ENCODE data around the gene SLCO4A1.

Gene SLCO4A1

DNA sequence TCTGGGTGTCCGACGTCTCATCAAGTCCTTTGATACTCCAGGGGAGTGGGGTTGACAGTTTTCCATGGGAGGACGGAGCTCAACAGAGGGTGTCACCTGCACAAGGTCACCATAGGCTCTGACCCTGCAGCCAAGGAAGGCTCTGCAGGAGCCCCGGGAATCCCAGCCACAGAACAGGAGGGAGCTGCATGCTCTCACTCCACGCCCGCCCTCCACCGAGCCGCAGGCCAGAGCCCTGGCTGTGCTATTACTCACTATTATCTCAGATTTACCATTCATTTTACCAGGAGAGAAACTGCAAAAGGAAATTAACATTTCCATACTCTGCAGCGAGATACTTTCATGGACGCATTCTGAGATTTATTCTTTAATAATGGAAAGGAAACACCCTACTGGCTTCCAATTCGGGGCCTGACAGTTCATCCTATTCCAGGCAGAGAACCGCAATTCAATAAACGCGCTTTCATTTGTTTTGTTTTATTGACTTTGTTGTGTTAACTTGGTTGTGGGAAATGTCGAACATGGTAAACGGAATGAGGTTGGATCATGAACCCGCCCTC, 48.0 kb downstream of the SLCO4A1 start:
- no peak for ATAC-seq
- TF ChIP-seq ISL1 (CRISPR knock-in tag; IDR thresholded peaks at IDR 0.05) = no peak
- TF ChIP-seq OSR1 (CRISPR knock-in tag; IDR thresholded peaks at IDR 0.05) = no peak

DNA sequence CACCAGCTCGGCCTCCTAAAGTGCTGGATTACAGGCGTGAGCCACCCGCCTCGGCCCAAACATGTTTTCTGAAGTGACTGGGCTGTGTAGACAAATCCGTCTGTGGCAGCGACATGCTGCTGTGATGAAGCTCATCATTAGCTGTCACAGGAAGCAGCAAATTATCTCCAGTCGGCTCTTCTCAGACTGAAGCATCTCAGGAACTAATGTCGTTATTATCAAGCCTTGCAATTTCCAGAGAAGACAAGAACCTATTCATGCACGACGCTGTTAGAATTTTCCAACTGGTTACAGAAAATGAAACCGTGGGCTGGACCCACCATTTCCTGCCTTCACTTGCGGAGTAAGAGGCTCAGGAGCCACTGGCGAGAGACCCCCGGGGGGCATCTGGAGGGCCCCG, 49.2 kb downstream of the SLCO4A1 start:
- ATAC-seq = no peak
- TF ChIP-seq, protein P1, sequence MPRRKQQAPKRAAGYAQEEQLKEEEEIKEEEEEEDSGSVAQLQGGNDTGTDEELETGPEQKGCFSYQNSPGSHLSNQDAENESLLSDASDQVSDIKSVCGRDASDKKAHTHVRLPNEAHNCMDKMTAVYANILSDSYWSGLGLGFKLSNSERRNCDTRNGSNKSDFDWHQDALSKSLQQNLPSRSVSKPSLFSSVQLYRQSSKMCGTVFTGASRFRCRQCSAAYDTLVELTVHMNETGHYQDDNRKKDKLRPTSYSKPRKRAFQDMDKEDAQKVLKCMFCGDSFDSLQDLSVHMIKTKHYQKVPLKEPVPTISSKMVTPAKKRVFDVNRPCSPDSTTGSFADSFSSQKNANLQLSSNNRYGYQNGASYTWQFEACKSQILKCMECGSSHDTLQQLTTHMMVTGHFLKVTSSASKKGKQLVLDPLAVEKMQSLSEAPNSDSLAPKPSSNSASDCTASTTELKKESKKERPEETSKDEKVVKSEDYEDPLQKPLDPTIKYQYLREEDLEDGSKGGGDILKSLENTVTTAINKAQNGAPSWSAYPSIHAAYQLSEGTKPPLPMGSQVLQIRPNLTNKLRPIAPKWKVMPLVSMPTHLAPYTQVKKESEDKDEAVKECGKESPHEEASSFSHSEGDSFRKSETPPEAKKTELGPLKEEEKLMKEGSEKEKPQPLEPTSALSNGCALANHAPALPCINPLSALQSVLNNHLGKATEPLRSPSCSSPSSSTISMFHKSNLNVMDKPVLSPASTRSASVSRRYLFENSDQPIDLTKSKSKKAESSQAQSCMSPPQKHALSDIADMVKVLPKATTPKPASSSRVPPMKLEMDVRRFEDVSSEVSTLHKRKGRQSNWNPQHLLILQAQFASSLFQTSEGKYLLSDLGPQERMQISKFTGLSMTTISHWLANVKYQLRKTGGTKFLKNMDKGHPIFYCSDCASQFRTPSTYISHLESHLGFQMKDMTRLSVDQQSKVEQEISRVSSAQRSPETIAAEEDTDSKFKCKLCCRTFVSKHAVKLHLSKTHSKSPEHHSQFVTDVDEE (CRISPR knock-in tag; IDR thresholded peaks at IDR 0.05) = no peak

DNA sequence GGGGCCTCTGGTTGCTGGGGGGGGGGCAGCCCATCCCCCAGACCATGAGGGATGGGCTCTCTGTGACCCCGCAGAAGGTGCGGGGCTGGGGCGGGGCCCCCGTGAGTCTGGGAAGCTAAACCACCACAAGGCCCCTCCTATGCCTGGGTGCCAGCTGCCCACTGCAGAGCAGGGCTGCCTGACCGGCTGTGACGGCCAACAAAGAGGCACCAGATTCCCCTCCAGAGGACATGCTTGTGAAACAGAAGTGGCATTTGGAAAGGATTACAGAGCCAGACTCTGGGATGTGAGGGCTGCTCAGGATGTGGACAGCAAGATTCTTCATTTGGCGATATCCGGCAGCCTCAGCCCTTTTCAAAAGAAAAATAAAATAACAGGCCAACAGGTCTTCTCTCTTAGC, 49.9 kb downstream of the SLCO4A1 start:
- no peak for ATAC-seq
- TF ChIP-seq TOX (CRISPR knock-in tag; IDR thresholded peaks at IDR 0.05; ENCODE audit: borderline replicate concordance) (no peak), ESRRG (CRISPR knock-in tag; IDR thresholded peaks at IDR 0.05) (no peak), ZFP30 (CRISPR knock-in tag; IDR thresholded peaks at IDR 0.05) (no peak), GLIS3 (CRISPR knock-in tag; IDR thresholded peaks at IDR 0.05) (no peak), ZNF8 (CRISPR knock-in tag; IDR thresholded peaks at IDR 0.05) (no peak), OSR1 (CRISPR knock-in tag; IDR thresholded peaks at IDR 0.05) (no peak), SNAI2 (CRISPR knock-in tag; IDR thresholded peaks at IDR 0.05) (no peak), ARNTL (CRISPR knock-in tag; IDR thresholded peaks at IDR 0.05; ENCODE audit: borderline replicate concordance, low read depth) (no peak), RARB (CRISPR knock-in tag; IDR thresholded peaks at IDR 0.05) (no peak), PPARA (CRISPR knock-in tag; IDR thresholded peaks at IDR 0.05; ENCODE audit: borderline replicate concordance) (no peak)
- TF ChIP-seq, protein P2, sequence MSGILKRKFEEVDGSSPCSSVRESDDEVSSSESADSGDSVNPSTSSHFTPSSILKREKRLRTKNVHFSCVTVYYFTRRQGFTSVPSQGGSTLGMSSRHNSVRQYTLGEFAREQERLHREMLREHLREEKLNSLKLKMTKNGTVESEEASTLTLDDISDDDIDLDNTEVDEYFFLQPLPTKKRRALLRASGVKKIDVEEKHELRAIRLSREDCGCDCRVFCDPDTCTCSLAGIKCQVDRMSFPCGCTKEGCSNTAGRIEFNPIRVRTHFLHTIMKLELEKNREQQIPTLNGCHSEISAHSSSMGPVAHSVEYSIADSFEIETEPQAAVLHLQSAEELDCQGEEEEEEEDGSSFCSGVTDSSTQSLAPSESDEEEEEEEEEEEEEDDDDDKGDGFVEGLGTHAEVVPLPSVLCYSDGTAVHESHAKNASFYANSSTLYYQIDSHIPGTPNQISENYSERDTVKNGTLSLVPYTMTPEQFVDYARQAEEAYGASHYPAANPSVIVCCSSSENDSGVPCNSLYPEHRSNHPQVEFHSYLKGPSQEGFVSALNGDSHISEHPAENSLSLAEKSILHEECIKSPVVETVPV (CRISPR knock-in tag; IDR thresholded peaks at IDR 0.05) = no peak
- TF ChIP-seq, protein P3, sequence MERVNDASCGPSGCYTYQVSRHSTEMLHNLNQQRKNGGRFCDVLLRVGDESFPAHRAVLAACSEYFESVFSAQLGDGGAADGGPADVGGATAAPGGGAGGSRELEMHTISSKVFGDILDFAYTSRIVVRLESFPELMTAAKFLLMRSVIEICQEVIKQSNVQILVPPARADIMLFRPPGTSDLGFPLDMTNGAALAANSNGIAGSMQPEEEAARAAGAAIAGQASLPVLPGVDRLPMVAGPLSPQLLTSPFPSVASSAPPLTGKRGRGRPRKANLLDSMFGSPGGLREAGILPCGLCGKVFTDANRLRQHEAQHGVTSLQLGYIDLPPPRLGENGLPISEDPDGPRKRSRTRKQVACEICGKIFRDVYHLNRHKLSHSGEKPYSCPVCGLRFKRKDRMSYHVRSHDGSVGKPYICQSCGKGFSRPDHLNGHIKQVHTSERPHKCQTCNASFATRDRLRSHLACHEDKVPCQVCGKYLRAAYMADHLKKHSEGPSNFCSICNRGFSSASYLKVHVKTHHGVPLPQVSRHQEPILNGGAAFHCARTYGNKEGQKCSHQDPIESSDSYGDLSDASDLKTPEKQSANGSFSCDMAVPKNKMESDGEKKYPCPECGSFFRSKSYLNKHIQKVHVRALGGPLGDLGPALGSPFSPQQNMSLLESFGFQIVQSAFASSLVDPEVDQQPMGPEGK (CRISPR knock-in tag; IDR thresholded peaks at IDR 0.05; ENCODE audit: borderline replicate concordance) = no peak
- TF ChIP-seq, protein P4, sequence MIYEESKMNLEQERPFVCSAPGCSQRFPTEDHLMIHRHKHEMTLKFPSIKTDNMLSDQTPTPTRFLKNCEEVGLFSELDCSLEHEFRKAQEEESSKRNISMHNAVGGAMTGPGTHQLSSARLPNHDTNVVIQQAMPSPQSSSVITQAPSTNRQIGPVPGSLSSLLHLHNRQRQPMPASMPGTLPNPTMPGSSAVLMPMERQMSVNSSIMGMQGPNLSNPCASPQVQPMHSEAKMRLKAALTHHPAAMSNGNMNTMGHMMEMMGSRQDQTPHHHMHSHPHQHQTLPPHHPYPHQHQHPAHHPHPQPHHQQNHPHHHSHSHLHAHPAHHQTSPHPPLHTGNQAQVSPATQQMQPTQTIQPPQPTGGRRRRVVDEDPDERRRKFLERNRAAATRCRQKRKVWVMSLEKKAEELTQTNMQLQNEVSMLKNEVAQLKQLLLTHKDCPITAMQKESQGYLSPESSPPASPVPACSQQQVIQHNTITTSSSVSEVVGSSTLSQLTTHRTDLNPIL (CRISPR knock-in tag; IDR thresholded peaks at IDR 0.05; ENCODE audit: low read depth) = no peak
- TF ChIP-seq, protein P5, sequence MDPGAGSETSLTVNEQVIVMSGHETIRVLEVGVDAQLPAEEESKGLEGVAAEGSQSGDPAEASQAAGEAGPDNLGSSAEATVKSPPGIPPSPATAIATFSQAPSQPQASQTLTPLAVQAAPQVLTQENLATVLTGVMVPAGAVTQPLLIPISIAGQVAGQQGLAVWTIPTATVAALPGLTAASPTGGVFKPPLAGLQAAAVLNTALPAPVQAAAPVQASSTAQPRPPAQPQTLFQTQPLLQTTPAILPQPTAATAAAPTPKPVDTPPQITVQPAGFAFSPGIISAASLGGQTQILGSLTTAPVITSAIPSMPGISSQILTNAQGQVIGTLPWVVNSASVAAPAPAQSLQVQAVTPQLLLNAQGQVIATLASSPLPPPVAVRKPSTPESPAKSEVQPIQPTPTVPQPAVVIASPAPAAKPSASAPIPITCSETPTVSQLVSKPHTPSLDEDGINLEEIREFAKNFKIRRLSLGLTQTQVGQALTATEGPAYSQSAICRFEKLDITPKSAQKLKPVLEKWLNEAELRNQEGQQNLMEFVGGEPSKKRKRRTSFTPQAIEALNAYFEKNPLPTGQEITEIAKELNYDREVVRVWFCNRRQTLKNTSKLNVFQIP (CRISPR knock-in tag; IDR thresholded peaks at IDR 0.05; ENCODE audit: borderline replicate concordance, low read depth) = no peak
- TF ChIP-seq, protein P1 (CRISPR knock-in tag; IDR thresholded peaks at IDR 0.05) = no peak
